ENCODE results near the gene HSD17B2. TPM values are rescaled to one million over a fixed set of nuclear protein-coding genes. Genes with fewer than 3 reads are reported as not detected.

HSD17B2 gene
- total RNA-seq, 1 donor from 2014 or later, result 1.2 TPM

- Mint-ChIP-seq H3K36me3 (ENCODE audit: insufficient read depth) (no peaks in the 10 kb centered on the region), H3K27me3 (peaks cover 7% of the 10 kb centered on the region), H3K4me3 (ENCODE audit: low read depth) (no peak overlapping the region), H3K27ac (no peak overlapping the region), H3K4me1 (ENCODE audit: low read depth) (peaks cover 4% of the 10 kb centered on the region), H3K9me3 (ENCODE audit: low read depth) (peaks cover 4% of the 10 kb centered on the region)
- no peak for DNase-seq (ENCODE audit: low spot score, unreplicated experiment)
- no peak for TF ChIP-seq CTCF (IDR thresholded peaks at IDR 0.05; ENCODE audit: unreplicated experiment)
These were observed 7.8 kb downstream of the HSD17B2 start for GRCh38 chr16:82042846-82043245.

- Mint-ChIP-seq H3K4me1 (ENCODE audit: low read depth) (peaks cover 5% of the 10 kb centered on the region), H3K27me3 (peaks cover 4% of the 10 kb centered on the region), H3K36me3 (ENCODE audit: insufficient read depth) (no peaks in the 10 kb centered on the region), H3K27ac (peak overlapping the region; percentile 73), H3K9me3 (ENCODE audit: low read depth) (peaks cover 4% of the 10 kb centered on the region), H3K4me3 (ENCODE audit: low read depth) (no peak overlapping the region)
- no peak for TF ChIP-seq CTCF (IDR thresholded peaks at IDR 0.05; ENCODE audit: unreplicated experiment)
- no peak for DNase-seq (ENCODE audit: low spot score, unreplicated experiment)
These were observed 8.9 kb downstream of the HSD17B2 start for GRCh38 chr16:82043680-82044584.

GRCh38 chr16:82044585-82044911 is 9.5 kb downstream of the HSD17B2 start:
- Mint-ChIP-seq H3K4me1 (ENCODE audit: low read depth) (peaks cover 11% of the 10 kb centered on the region), H3K36me3 (ENCODE audit: insufficient read depth) (no peaks in the 10 kb centered on the region), H3K27ac (no peak overlapping the region), H3K4me3 (ENCODE audit: low read depth) (no peak overlapping the region), H3K9me3 (ENCODE audit: low read depth) (peaks cover 4% of the 10 kb centered on the region), H3K27me3 (no peaks in the 10 kb centered on the region)
- no peak for TF ChIP-seq CTCF (IDR thresholded peaks at IDR 0.05; ENCODE audit: unreplicated experiment)
- no peak for DNase-seq (ENCODE audit: low spot score, unreplicated experiment)

GRCh38 chr16:82045465-82045864 is 10.4 kb downstream of the HSD17B2 start:
- Mint-ChIP-seq H3K27me3 (no peaks in the 10 kb centered on the region), H3K4me3 (ENCODE audit: low read depth) (no peak overlapping the region), H3K27ac (peak overlapping the region; percentile 33), H3K4me1 (ENCODE audit: low read depth) (peaks cover 19% of the 10 kb centered on the region), H3K36me3 (ENCODE audit: insufficient read depth) (no peaks in the 10 kb centered on the region), H3K9me3 (ENCODE audit: low read depth) (peaks cover 4% of the 10 kb centered on the region)
- no peak for TF ChIP-seq CTCF (IDR thresholded peaks at IDR 0.05; ENCODE audit: unreplicated experiment)
- no peak for DNase-seq (ENCODE audit: low spot score, unreplicated experiment)

GRCh38 chr16:82046541-82046940 is 11.5 kb downstream of the HSD17B2 start:
- no peak for TF ChIP-seq CTCF (IDR thresholded peaks at IDR 0.05; ENCODE audit: unreplicated experiment)
- H3K4me3 Mint-ChIP-seq (ENCODE audit: low read depth), result no peak overlapping the region

More at GRCh38 chr16:82046541-82046940, 11.5 kb downstream of the HSD17B2 start:
- DNase-seq (ENCODE audit: low spot score, unreplicated experiment), result no peak
- peaks cover 4% of the 10 kb centered on the region for H3K9me3 Mint-ChIP-seq (ENCODE audit: low read depth)
- H3K27me3 Mint-ChIP-seq, result no peaks in the 10 kb centered on the region
- peaks cover 29% of the 10 kb centered on the region for H3K4me1 Mint-ChIP-seq (ENCODE audit: low read depth)
- H3K36me3 Mint-ChIP-seq (ENCODE audit: insufficient read depth), result no peaks in the 10 kb centered on the region
- no peak overlapping the region for H3K27ac Mint-ChIP-seq
